GM12892 (cell line): ENCODE measurements around the gene KCTD17.

ENCODE experiments used
- POLR2A ChIP-seq: IDR thresholded peaks from 2 replicates; pipeline ENCODE4 v1.6.1; 2011; ENCODE audit warnings: low read depth, low read length, control low read depth
- POLR2AphosphoS5 ChIP-seq: IDR thresholded peaks from 2 replicates; pipeline ENCODE4 v1.6.1; 2011; ENCODE audit warnings: low read depth, low read length, control low read depth

- TF ChIP-seq POLR2A (no peak), POLR2AphosphoS5 (no peak)
Measured at GRCh38 chr22:37061611-37062375, 10.3 kb downstream of the KCTD17 start.
